H9 (cell line): ENCODE data around the gene NR2C1. TPM values are rescaled to one million over a fixed set of nuclear protein-coding genes. Genes with fewer than 3 reads are reported as not detected.

Experiments
- DNase-seq: peaks from one replicate; pipeline ENCODE4 v3.0.0-alpha.2; 2017
- H2AFZ ChIP-seq: one replicate; pipeline ENCODE4 v1.6.1; 2013; ENCODE audit warnings: mild to moderate bottlenecking, low read length, control low read depth, moderate library complexity
- H2AK5ac ChIP-seq: 2 replicates; pipeline ENCODE4 v1.6.1; 2013; ENCODE audit warnings: low read length, control low read depth, mixed read lengths; ENCODE audit not compliant: insufficient read length
- H2BK120ac ChIP-seq: one replicate; pipeline ENCODE4 v1.6.1; 2013; ENCODE audit warnings: low read depth, mild to moderate bottlenecking, low read length, control low read depth, inconsistent platforms; ENCODE audit not compliant: poor library complexity, severe bottlenecking
- H2BK12ac ChIP-seq: 2 replicates; pipeline ENCODE4 v1.6.1; 2013; ENCODE audit warnings: low read length, control low read depth, mixed read lengths, low read depth; ENCODE audit not compliant: insufficient read length
- H2BK15ac ChIP-seq: 2 replicates; pipeline ENCODE4 v1.6.1; 2013; ENCODE audit warnings: low read depth, low read length, control low read depth
- H2BK20ac ChIP-seq: one replicate; pipeline ENCODE4 v1.6.1; 2013; ENCODE audit warnings: low read depth, mild to moderate bottlenecking, low read length, control low read depth, inconsistent platforms; ENCODE audit not compliant: poor library complexity, severe bottlenecking
- H2BK5ac ChIP-seq: 2 replicates; pipeline ENCODE4 v1.6.1; 2013; ENCODE audit warnings: low read length, control low read depth, mixed read lengths; ENCODE audit not compliant: insufficient read length
- H3K14ac ChIP-seq: 2 replicates; pipeline ENCODE4 v1.6.1; 2013; ENCODE audit warnings: low read length, control low read depth; ENCODE audit not compliant: insufficient read depth
- H3K18ac ChIP-seq: 2 replicates; pipeline ENCODE4 v1.6.1; 2013; ENCODE audit warnings: low read depth, mild to moderate bottlenecking, mixed read lengths, low read length, control low read depth; ENCODE audit not compliant: insufficient read length
- H3K23ac ChIP-seq: 2 replicates; pipeline ENCODE4 v1.6.1; 2013; ENCODE audit warnings: low read length, control low read depth, mixed read lengths, low read depth; ENCODE audit not compliant: insufficient read length
- H3K23me2 ChIP-seq: 2 replicates; pipeline ENCODE4 v1.6.1; 2013; ENCODE audit warnings: low read depth, mild to moderate bottlenecking, mixed read lengths, low read length, control low read depth; ENCODE audit not compliant: insufficient read length, poor library complexity, severe bottlenecking
- H3K27ac ChIP-seq: 2 replicates; pipeline ENCODE4 v1.5.1; 2013; ENCODE audit warnings: low read length, control low read depth, mixed read lengths, low read depth; ENCODE audit not compliant: insufficient read length
- H3K27me3 ChIP-seq: 2 replicates; pipeline ENCODE4 v1.6.1; 2013; ENCODE audit warnings: low read length, control low read depth, inconsistent platforms; ENCODE audit not compliant: insufficient read depth
- H3K4ac ChIP-seq: 2 replicates; pipeline ENCODE4 v1.6.1; 2013; ENCODE audit warnings: low read depth, mild to moderate bottlenecking, control low read depth, inconsistent platforms, low read length, moderate library complexity
- H3K4me1 ChIP-seq: 2 replicates; pipeline ENCODE4 v1.6.1; 2013; ENCODE audit warnings: low read length, control low read depth, inconsistent platforms; ENCODE audit not compliant: insufficient read depth
- H3K4me2 ChIP-seq: 2 replicates; pipeline ENCODE4 v1.6.1; 2013; ENCODE audit warnings: low read length, control low read depth, mixed read lengths; ENCODE audit not compliant: insufficient read length, insufficient read depth
- H3K56ac ChIP-seq: 2 replicates; pipeline ENCODE4 v1.6.1; 2013; ENCODE audit warnings: low read depth, mild to moderate bottlenecking, mixed read lengths, low read length, control low read depth; ENCODE audit not compliant: insufficient read length
- H3K79me1 ChIP-seq: 2 replicates; pipeline ENCODE4 v1.6.1; 2013; ENCODE audit warnings: low read depth, mild to moderate bottlenecking, moderate library complexity, low read length, control low read depth, inconsistent platforms; ENCODE audit not compliant: insufficient read depth, poor library complexity, severe bottlenecking
- H3K79me2 ChIP-seq: 2 replicates; pipeline ENCODE4 v1.6.1; 2013; ENCODE audit warnings: low read length, control low read depth, inconsistent platforms; ENCODE audit not compliant: insufficient read depth
- H3K9ac ChIP-seq: 2 replicates; pipeline ENCODE4 v1.6.1; 2013; ENCODE audit warnings: low read length, control low read depth, mixed read lengths; ENCODE audit not compliant: insufficient read length; ENCODE audit errors: extremely low read depth
- H3K9me3 ChIP-seq: one replicate; pipeline ENCODE4 v1.6.1; 2013; ENCODE audit warnings: low read depth, low read length, inconsistent platforms; ENCODE audit not compliant: control insufficient read depth
- H3T11ph ChIP-seq: one replicate; pipeline ENCODE4 v1.6.1; 2013; ENCODE audit warnings: mild to moderate bottlenecking, low read length, control low read depth, inconsistent platforms
- H4K20me1 ChIP-seq: one replicate; pipeline ENCODE4 v1.6.1; 2013; ENCODE audit not compliant: control insufficient read depth, insufficient read length, insufficient read depth
- H4K5ac ChIP-seq: 2 replicates; pipeline ENCODE4 v1.6.1; 2013; ENCODE audit warnings: low read depth, mild to moderate bottlenecking, mixed read lengths, low read length, control low read depth; ENCODE audit not compliant: insufficient read length
- H4K8ac ChIP-seq: replicated peaks from 2 replicates; pipeline ENCODE4 v1.6.1; 2013; ENCODE audit warnings: low read length, control low read depth, mixed read lengths, low read depth; ENCODE audit not compliant: insufficient read length
- H4K91ac ChIP-seq: 2 replicates; pipeline ENCODE4 v1.6.1; 2013; ENCODE audit warnings: low read depth, mild to moderate bottlenecking, moderate library complexity, mixed read lengths, low read length, control low read depth; ENCODE audit not compliant: insufficient read length
- H3K27ac Mint-ChIP-seq, 3 experiments: 2 replicates in 2 of 3; 3 replicates in 1 of 3; pipeline ENCODE4 v1.8.0; 2020 to 2021; ENCODE audit warnings: mixed read lengths in 3 of 3, mild to moderate bottlenecking in 1 of 3, moderate library complexity in 1 of 3
- H3K27me3 Mint-ChIP-seq: 2 replicates; pipeline ENCODE4 v1.8.0; 2021; ENCODE audit warnings: low read depth, mild to moderate bottlenecking, moderate library complexity, mixed read lengths
- H3K36me3 Mint-ChIP-seq, 3 experiments: 2 replicates in 2 of 3; 3 replicates in 1 of 3; pipeline ENCODE4 v1.8.0; 2020 to 2021; ENCODE audit warnings: low read depth in 3 of 3, mixed read lengths in 3 of 3; ENCODE audit not compliant: insufficient read depth in 1 of 3
- H3K4me1 Mint-ChIP-seq, 2 experiments: 2 replicates each; pipeline ENCODE4 v1.8.0; 2020; ENCODE audit warnings: mixed read lengths in 2 of 2
- H3K4me3 Mint-ChIP-seq, 2 experiments: 2 replicates in 1 of 2; 3 replicates in 1 of 2; pipeline ENCODE4 v1.8.0; 2020 to 2021; ENCODE audit warnings: mild to moderate bottlenecking in 2 of 2, mixed read lengths in 2 of 2, moderate library complexity in 1 of 2
- H3K9me3 Mint-ChIP-seq, 2 experiments: 2 replicates in 1 of 2; 3 replicates in 1 of 2; pipeline ENCODE4 v1.8.0; 2020; ENCODE audit warnings: mild to moderate bottlenecking in 2 of 2, mixed read lengths in 2 of 2, moderate library complexity in 1 of 2
- WGBS: extraction: QIAGEN DNeasy Blood & Tissue Kit; methylation state at CpG from one replicate; pipeline ENCODE4 v1.1.7; 2013; ENCODE audit warnings: missing lambda C conversion rate, low lambda C conversion rate, mixed read lengths; ENCODE audit not compliant: insufficient read length; ENCODE audit errors: extremely low coverage; 5-methylcytosine and 5-hydroxymethylcytosine counted together
- total RNA-seq: library from RNA; stranded (reverse); gene quantifications from 2 replicates; pipeline ENCODE4 v1.2.1, GENCODE V29; 2021
- TF ChIP-seq, protein P1 (sequence below): fragments of 200-600 bp; sonication (generic); conservative IDR thresholded peaks from 3 replicates; pipeline ENCODE4 v1.8.0; 2021; ENCODE audit warnings: antibody characterized with exemption, mild to moderate bottlenecking

The NR2C1 gene
- total RNA-seq, 1 experiment from 2014 or later = 47.0 TPM

DNA sequence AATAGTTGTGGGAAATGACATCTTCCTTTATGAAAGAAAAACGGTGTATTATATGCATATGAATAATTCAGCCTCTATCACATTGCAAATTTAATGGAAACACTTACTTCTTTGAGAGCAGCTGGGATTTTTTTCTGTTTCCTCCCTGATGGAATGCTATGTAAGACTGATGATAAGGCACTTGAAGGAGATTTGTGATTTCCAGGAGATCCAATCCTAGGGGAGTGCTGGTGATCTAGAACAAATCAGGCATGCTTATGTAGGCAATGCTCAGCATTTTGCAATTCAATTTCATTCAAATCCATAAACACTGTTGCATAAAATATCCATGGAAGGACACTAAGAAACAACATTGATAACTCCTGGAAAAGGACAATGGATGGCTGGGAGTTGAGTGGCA is 16.0 kb upstream of the NR2C1 start:
- Histone ChIP-seq H3K79me1 (no peaks in the 10 kb centered on the region), H3K56ac (no peak overlapping the region), H2BK5ac (no peak overlapping the region), H3K14ac (no peak overlapping the region), H3K9me3 (no peaks in the 10 kb centered on the region), H4K20me1 (no peaks in the 10 kb centered on the region), H2BK15ac (no peak overlapping the region), H3T11ph (no peak overlapping the region), H3K27ac (no peak overlapping the region), H2AFZ (no peak overlapping the region), H3K23me2 (no peaks in the 10 kb centered on the region), H3K23ac (no peak overlapping the region), H3K79me2 (no peaks in the 10 kb centered on the region), H2AK5ac (no peak overlapping the region), H2BK20ac (no peak overlapping the region), H4K5ac (no peak overlapping the region), H3K4ac (no peak overlapping the region), H3K27me3 (no peaks in the 10 kb centered on the region), H3K4me1 (no peaks in the 10 kb centered on the region), H2BK12ac (no peak overlapping the region), H2BK120ac (no peak overlapping the region), H4K91ac (no peak overlapping the region), H3K4me2 (no peak overlapping the region), H3K9ac (no peak overlapping the region), H3K18ac (no peak overlapping the region), H4K8ac (no peak overlapping the region)
- H3K4me1 Mint-ChIP-seq = no peaks in the 10 kb centered on the region
- TF ChIP-seq, protein P1, sequence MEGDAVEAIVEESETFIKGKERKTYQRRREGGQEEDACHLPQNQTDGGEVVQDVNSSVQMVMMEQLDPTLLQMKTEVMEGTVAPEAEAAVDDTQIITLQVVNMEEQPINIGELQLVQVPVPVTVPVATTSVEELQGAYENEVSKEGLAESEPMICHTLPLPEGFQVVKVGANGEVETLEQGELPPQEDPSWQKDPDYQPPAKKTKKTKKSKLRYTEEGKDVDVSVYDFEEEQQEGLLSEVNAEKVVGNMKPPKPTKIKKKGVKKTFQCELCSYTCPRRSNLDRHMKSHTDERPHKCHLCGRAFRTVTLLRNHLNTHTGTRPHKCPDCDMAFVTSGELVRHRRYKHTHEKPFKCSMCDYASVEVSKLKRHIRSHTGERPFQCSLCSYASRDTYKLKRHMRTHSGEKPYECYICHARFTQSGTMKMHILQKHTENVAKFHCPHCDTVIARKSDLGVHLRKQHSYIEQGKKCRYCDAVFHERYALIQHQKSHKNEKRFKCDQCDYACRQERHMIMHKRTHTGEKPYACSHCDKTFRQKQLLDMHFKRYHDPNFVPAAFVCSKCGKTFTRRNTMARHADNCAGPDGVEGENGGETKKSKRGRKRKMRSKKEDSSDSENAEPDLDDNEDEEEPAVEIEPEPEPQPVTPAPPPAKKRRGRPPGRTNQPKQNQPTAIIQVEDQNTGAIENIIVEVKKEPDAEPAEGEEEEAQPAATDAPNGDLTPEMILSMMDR = no peak
- no peak for DNase-seq
- H3K27me3 Mint-ChIP-seq = no peaks in the 10 kb centered on the region
- no peak overlapping the region for H3K4me3 Mint-ChIP-seq
- H3K27ac Mint-ChIP-seq = no peak overlapping the region
- H3K9me3 Mint-ChIP-seq = no peaks in the 10 kb centered on the region
- peaks cover 23 to 70% (median 50%) of the 10 kb centered on the region in 3 experiments; a peak in 6 of 7 replicates for H3K36me3 Mint-ChIP-seq
- WGBS = no CpG with 5 or more reads among the region's 1 CpG
